ENCODE results near the gene DEGS2. TPM values are rescaled to one million over a fixed set of nuclear protein-coding genes. Genes with fewer than 3 reads are reported as not detected.
"Not testable (repeated sequence)": the region's sequence is repeated elsewhere in the genome, so short reads cannot be mapped to it uniquely, and the experiment has no call there.

Gene DEGS2
- 5.3 TPM for polyA plus RNA-seq (ENCODE audit: insufficient read length)
- long read RNA-seq, donor 1, full-length matches to known transcripts, result 9 of 9 reads
- long read RNA-seq, donor 1, partial matches to known transcripts, result 0 of 9 reads
- long read RNA-seq, donor 1, other reads (novel, unspliced or antisense), result 0 of 9 reads
- long read RNA-seq, donor 2, partial matches to known transcripts, result 0 of 1 reads
- long read RNA-seq, donor 2, other reads (novel, unspliced or antisense), result 0 of 1 reads
- long read RNA-seq, donor 3, full-length matches to known transcripts, result 5 of 5 reads
- long read RNA-seq, donor 3, partial matches to known transcripts, result 0 of 5 reads
- long read RNA-seq, donor 3, other reads (novel, unspliced or antisense), result 0 of 5 reads
- long read RNA-seq, donor 4, result 0 reads
- long read RNA-seq, donor 5, full-length matches to known transcripts, result 8 of 8 reads
- long read RNA-seq, donor 5, partial matches to known transcripts, result 0 of 8 reads
- long read RNA-seq, donor 5, other reads (novel, unspliced or antisense), result 0 of 8 reads
- long read RNA-seq, donor 6, full-length matches to known transcripts, result 2 of 2 reads
- long read RNA-seq, donor 6, partial matches to known transcripts, result 0 of 2 reads
- long read RNA-seq, donor 6, other reads (novel, unspliced or antisense), result 0 of 2 reads
- long read RNA-seq, donor 7, full-length matches to known transcripts, result 8 of 13 reads
- long read RNA-seq, donor 7, partial matches to known transcripts, result 5 of 13 reads
- long read RNA-seq, donor 7, other reads (novel, unspliced or antisense), result 0 of 13 reads
- long read RNA-seq, donor 8, result 0 reads

DNA sequence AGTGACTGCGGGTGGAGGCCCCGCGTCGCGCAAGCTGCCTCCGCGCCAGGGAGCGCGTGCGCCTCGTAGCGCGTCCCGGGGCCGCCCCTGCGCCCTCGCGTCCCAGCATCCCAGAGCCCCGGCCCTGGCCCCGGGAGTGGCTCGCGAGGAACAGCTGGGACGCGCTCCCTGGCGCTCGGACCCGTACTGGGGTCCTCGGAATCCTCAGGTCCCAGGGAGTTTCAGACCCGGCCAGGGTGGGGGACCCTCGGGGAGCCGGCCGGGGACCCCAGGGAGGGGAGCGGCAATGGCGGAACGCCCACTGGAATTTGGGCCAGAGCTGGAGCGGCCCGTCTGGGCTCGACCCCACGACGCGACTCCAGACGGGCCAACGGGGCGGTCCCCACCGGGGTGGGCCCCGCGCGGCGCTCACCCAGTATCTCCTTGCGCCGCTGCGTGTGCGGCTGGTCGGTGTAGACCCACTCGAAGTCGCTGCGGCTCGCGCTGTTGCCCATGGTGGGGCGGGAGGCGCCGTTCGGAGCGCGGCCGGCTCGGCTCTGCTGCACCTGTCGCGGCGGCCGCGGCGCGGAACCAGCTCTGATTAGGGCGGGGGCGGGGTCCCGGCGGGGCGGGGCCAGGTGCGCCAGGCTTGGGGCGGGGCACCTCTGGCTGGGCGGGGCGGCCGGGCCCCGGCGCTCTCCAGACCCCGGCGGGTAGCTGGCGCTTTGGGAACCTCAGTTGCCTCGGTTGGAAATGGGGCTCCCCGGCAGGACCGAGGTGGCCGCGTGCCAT lies at the start of gene DEGS2:
Gene DEGS2 (minus strand): TSS at position 552 of the 771 bp plus-strand sequence. CDS start 58 bp downstream, at position 494.
- no peak for DNase-seq

DNA sequence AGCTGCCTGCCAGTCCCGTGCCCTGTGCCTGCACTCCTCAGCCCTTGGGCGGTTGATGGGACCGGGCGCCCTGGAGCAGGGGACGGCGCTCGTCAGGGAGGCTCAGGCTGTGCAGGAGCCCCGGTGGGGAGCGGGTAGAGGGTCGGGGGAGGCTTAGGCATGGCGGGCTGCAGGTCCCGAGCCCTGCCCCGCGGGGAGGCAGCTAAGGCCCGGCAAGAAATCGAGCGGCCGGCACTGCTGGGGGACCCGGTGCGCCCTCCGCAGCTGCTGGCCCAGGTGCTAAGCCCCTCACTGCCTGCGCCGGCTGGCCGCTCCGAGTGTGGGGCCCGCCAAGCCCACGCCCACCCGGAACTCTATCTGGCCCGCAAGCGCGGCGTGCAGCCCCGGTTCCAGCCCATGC lies 48.7 kb upstream of the DEGS2 start:
- DNase-seq, result not testable (repeated sequence)

DNA sequence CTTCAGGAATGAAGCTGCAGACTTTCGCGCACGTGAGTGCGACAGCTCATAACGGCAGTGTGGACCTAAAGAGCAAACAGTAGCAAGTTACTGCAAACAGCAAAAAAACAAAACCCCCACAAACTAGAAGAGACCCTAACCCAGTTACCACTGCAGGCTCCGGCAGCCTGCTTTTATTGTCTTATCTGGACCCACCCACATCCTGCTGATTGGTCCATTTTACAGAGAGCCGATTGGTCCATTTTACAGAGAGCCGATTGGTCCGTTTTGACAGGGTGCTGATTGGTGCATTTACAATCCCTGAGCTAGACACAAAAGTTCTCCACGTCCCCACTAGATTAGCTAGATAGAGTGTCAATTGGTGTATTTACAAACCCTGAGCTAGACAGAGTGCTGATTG lies 48.1 kb upstream of the DEGS2 start:
- not testable (repeated sequence) for DNase-seq

DNA sequence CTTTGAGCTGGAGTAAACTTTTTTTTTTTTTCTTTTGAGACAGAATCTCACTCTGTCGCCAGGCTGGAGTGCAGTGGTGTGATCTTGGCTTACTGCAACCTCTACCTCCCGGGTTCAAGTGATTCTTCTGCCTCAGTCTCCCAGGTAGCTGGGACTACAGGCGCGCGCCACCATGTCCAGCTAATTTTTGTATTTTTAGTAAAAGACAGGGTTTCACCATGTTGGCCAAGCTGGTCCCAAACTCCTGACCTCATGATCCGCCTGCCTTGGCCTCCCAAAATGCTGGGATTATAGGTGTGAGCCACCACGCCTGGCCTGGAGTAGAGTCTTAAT lies 45.4 kb upstream of the DEGS2 start:
- DNase-seq, result not testable (repeated sequence)

DNA sequence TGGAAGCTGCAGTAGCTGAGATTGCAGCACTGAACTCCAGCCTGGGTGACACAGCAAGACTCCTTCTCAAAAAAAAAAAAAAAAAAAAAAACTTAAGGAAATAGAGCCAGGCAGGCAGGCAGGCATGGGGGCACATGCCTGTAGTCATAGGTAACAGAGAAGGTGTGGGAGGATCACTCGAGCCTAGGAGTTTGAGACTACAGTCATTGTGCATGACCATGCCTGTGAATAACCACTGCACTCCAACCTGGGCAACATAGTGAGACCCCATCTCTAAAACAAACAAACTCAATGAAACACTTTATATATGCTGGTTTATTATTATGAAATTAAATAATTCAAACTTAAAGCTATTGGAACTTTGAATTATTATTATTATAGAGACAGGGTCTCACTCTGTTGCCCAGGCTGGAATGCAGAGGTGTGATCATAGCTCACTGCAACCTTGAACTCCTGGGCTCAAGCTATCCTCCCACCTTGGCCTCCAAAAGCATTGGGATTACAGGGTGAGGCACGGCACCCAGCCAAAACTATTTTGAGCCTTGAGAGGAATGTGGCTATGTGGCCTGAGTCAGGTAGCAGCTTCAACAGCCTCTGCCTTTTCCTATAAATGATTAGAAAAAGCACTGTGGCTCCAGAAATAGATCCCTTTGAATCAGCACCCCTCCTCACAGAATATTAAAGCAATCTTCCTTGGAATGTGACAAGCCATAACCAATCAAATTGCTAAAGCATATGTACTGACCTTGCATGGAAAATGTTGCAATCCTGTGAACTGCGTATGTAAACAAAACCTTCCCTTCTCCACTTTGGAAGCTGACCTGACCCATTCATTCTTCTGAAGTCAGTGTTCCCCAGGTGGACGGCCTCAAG lies 44.8 kb upstream of the DEGS2 start:
- DNase-seq, result no peak

DNA sequence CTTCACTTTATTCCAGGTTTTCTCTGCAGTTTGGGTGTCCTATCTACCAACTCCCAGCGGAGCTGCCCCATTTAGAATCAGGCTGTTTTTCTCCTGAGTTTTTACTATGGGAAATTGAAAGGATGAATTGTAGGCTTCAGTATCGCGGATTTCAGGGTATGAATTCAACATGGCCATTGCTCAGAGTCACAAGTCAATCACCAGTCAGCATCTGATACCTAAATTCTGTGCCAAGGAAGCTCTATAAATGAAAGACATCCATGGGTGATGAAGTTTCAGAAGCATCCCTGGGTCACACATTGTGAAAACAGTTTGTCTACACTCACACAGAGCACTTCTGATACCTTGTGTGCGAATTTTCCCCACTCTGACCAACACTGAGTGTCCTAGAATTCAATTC lies 43.7 kb upstream of the DEGS2 start:
- no peak for DNase-seq

DNA sequence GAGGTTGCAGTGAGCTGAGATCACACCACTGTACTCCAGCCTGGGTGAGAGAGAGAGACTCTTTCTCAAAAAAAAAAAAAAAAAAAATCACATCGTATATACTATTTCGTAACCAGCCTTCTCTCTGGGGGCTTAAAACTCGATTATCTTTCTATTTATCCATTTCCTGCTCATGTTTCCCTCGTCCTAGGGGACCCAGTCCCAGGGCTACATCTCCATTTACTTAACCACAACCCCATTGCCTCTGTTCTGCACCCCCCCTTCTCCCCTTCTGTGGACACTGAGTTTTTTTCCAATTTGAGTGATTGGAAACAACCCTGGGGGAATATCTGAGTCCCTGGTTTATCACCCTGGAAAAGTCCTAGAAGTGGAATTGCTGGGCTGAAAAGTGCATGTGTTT lies 43.3 kb upstream of the DEGS2 start:
- no peak for DNase-seq

DNA sequence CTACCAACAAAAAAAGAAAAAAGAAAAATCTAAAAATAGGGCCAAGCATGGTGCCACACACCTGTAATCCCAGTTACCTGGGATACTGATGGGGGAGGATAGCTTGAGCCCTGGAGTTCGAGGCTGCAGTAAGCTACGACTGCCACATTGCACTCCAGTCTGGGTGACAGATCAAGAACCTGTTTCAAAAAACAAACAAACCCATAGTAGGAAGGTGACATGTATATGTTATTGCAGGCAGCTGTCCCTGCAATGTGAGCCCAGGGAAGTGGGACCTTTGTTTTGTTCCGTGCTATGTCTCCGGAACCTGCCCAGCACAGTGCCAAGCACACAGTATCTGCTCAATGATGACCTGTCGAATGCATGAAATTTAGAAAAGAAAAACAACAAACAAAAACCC lies 42.3 kb upstream of the DEGS2 start:
- no peak for DNase-seq

DNA sequence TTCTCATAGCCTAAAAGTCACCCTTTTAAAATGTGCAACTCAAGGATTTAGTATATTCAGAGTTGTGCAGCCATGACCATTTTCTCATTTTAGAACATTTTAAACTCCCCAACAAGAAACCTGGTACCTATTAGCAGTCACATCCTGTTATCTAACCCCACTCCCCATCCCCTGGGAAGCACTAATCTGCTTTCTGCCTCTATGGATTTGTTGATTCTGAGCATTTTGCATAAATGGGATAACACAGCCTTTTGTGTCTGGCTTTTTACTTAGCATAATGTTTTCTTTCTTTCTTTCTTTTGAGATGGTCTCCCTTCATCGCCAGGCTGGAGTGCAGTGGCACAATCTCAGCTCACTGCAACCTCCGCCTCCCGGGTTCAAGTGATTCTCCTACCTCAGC lies 40.9 kb upstream of the DEGS2 start:
- DNase-seq, result no peak

DNA sequence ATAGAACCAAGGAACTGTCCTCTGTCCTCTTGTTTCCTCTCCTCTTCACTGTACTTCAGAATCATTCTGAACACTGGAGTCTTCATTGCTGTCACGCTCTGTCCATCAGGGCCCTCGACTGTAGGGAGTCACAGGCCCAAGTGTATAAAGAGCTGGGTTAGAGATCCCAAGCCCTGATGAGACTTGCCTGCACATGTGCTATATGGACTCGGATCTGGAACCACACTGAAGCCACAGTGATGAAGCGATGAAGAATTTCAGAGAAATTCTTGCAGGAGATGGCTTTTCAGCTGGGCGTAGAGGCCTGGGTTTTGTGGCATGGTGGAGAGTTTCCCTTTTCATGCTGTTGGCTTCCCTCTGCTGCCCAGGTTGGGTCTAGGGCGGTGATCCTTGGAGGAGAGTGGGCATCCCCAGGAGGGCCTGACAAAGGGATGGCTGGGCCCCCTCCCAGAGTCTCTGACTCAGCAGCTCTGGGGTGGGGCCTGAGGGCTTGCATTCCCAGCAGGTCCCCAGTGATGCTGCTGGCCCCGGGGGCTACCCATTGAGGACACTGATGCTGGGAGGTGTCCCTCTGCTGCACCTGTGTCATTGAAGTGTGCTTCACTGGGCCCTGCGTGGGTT lies 39.9 kb upstream of the DEGS2 start:
- no peak for DNase-seq

DNA sequence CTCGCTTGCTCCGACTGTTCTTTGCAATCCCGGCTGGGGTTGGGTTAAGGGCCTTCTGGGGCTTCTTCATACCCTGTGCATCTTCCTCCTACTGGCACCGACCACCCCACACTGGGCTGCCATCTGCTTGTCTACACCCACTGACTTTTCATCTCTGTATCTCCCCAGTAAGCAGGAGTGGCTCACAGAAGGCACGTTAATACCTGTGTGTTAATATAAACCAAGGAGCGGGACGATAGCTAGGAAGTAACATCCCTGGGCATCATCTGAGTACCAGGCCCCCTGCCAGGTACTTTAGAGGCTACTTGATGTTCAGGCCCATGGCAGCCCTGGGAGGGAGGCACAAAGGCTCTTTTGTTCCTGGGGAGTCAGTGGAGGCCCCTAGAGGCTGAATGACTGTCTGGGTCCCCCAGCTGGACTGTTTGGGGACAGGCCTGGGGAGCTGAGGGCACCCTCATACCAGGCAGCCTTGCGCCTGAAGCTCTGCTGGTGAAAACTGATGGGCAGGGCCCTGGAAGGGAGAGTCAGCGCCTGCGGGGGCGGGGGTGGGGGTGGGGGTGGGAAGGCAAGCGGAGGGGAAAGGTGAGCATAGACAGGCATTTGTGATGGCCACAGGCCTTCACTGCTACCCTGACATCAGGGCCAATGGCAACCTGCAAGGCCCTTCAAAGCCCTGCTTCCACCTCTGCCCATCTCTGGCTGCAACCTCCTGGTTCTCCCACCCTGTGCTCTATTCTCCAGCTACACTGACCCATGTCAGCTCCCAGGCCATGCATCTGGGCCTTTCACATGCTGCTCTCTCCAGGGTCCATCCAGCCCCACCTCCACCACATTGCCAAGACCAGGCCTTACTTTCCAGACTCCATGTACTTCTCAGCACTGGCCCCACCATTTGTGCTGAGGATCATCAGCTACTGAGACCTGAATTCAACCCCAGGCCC lies 34.2 kb upstream of the DEGS2 start:
- no peak for DNase-seq

DNA sequence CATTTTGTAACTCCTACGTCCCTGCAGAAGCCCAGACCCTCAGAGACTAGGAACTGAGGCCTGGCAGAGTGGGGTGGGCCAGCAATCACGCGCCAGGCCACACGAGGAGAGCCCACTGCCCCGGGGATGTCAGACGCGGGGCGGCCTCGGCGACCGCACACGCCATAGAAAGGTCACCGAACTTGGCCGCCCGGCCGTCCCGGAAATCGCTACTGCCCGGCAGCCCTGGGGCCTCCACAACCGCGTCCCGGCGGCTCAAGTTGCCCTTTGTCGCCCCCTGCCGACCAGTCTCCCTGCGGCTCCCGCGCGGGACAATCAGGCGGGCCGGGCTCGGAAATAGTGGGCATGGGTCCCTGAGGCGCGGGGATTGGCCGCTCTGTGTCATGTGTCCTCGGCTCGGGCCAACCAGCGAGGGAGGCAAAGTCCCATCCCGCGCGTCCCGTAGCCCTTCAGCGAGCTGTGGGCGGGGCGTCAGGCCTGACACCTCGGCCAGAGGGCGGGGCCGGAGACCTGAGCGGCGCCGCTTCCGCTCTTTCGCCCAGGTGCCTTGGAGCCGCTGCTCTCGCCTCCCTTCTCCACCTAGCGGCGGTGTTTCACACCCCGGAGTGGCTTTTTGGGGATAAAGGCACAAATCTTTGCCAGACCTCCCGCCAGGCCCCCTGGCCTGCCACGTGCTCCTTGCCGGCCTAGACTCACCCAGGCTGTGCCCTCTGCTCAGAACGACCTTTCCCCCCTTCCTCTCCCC lies 33.4 kb upstream of the DEGS2 start:
- DNase-seq, result peak; percentile 99

DNA sequence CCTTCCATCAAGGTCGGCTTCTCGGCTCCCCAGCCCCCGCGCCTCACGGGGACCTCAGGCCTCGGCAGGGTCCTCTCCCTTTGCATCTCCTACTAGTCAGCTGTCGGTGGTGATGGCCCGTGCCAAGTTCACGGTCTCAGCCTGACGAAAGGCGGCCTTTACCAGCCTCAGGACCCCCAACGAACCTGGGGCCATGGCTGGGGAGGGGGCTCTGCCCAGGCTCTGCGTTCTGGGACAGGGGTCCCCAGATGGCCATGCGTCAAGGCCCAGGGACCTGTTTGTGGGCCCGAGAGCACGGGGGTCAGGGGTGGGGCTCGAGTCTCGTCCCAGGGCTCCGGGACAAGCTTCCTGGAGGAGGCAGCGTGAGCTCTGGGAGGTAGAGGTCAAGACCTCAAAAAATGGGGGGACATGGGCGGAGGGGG lies 32.8 kb upstream of the DEGS2 start:
- DNase-seq, result no peak

DNA sequence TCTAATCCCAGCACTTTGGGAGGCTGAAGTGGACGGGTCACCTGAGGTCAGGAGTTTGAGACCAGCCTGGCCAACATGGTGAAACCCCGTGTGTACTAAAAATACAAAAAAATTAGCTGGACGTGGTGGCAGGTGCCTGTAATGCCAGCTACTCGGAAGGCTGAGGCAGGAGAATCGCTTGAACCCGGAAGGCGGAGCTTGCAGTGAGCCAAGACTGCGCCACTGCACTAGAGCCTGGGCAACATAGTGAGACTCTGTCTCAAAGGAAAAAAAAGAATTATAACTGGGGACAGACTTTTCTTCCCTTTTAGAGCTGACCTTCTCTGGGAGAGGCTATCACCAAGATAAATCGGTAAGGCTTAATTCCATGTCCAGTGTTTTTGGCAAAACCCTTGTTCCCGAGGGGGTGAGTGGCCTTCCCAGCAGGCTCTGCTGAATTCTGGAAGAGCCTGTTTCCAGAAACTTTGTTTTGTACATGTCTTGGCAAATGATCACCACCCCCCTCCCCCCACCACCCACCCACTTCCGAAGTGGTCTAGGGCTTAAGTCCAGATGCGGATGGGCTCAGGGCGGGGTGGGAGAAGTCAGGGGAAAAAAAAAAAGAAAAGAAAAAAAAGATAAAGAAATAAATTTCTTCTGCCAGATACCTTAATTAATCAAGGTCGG lies 32.3 kb upstream of the DEGS2 start:
- DNase-seq, result no peak

DNA sequence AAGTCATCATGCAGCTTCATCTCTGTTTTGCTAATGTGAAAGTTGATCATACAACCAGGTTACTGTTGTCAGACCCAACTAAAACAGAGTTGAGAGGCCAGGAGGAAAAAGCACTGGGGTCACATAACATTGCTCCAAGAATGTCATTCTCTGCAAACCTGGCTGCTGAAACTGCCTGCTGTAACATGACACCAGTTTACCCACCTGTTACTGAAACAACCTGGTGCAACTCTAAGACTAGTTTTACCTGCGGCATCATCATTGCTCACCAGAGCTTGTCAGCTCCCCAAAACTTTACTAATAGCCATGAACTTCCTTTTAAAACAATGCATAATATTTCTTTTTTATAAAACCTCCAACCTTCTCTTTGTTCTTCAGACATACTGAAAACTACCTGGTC lies 30.7 kb upstream of the DEGS2 start:
- no peak for DNase-seq

DNA sequence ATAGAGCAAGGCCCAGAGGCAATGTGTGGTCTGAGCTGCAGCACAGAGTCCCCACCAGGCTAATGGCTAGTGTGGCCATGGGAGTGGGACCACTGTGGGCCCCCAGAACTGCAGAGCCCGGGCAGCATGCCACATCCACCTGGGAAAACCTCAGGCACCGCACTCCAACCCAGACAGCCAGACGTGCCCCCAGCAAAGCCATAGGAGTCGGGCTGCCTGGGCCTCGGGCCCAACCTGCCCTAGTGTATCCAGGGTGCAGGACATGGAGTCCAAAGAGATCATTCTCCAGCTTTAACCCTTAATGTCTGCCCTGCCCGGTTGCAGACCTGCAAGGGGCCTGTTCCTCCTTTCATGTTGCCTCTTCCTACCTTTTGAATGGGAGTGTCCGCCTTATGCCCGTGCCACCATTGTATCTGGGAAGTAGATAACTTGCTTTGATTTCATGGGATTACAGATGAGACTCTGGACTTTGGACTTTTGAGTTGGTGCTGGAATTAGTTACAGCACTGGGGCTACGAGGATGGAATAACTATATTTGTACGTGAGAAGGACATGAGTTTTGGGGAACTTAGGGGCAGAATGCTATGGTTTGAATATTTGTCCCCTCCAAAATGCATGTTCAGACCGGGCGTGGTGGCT lies 29.1 kb upstream of the DEGS2 start:
- no peak for DNase-seq

DNA sequence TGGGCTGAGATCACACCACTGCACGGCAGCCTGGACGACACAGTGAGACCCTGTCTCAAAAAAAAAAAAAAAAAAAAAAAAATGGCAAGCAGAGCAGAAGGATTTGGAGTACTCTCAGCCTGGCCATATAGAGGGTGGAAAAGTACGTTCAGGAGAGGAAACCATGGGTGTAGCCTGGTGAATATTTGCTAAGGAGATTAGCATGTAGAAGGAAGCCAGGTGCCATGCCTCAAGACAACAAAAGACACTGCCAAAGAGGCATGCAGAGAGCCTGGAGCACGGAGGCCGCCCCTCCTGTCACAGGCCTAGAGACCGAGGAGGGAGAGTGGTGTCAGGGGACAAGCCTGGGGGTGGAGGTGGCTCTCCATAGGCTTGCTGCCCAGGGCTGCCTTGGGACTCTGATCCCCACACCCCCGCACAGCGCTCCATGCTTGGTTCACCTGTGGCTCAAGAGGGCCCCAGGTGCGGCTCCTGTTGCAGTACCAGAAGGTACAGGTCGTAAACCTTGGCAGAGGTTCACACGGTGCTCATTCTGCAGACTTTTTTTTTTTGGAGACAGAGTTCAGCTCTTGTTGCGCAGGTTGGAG lies 27.9 kb upstream of the DEGS2 start:
- no peak for DNase-seq
